Skeletal muscle tissue (tissue), 4 donors: ENCODE measurements around the gene NKPD1. TPM values are rescaled to one million over a fixed set of nuclear protein-coding genes. Genes with fewer than 3 reads are reported as not detected.
A peak's percentile ranks its signal among the peaks of the same experiment; 100 is the strongest.

Experiments
- H3K27ac ChIP-seq: one replicate; pipeline ENCODE4 v1.7.0; 2013; ENCODE audit warnings: mild to moderate bottlenecking, low read depth, low read length, inconsistent platforms
- H3K27me3 ChIP-seq, 3 donors: one replicate each; pipeline ENCODE4 v1.7.0; 2013; ENCODE audit warnings: low read length in 3 of 3; ENCODE audit not compliant: control insufficient read depth in 3 of 3, insufficient read depth in 3 of 3
- H3K36me3 ChIP-seq, 3 donors: one replicate each; pipeline ENCODE4 v1.7.0; 2013; ENCODE audit warnings: low read length in 3 of 3; ENCODE audit not compliant: control insufficient read depth in 3 of 3, insufficient read depth in 3 of 3
- H3K4me1 ChIP-seq, 3 donors: one replicate each; pipeline ENCODE4 v1.7.0; 2013; ENCODE audit warnings: low read length in 3 of 3, mild to moderate bottlenecking in 3 of 3; ENCODE audit not compliant: control insufficient read depth in 3 of 3, insufficient read depth in 3 of 3
- H3K4me3 ChIP-seq, 3 donors: one replicate each; pipeline ENCODE4 v1.7.0; 2013; ENCODE audit warnings: low read length in 3 of 3
- H3K9ac ChIP-seq, 3 donors: one replicate each; pipeline ENCODE4 v1.7.0; 2013; ENCODE audit warnings: low read length in 3 of 3, mild to moderate bottlenecking in 3 of 3, moderate library complexity in 2 of 3, low read depth in 1 of 3
- H3K9me3 ChIP-seq, 3 donors: one replicate each; pipeline ENCODE4 v1.7.0; 2013; ENCODE audit warnings: low read length in 3 of 3; ENCODE audit not compliant: control insufficient read depth in 3 of 3
- total RNA-seq: library from RNA; depleted of rRNA; stranded (reverse); fragments of >200 nt; gene quantifications from one replicate; pipeline ENCODE4 v1.2.3, GENCODE V29; 2014
- donor health status: Osteomylitis.

The NKPD1 gene
- total RNA-seq, 1 donor from 2014 or later = not detected

- no peaks in the 10 kb centered on the region for H3K27me3 ChIP-seq
- no peak overlapping the region for H3K4me3 ChIP-seq
- H3K27ac ChIP-seq = no peak overlapping the region
- H3K9me3 ChIP-seq = no peaks in the 10 kb centered on the region
- no peak overlapping the region for H3K9ac ChIP-seq
- peaks cover 20 to 37% (median 30%) of the 10 kb centered on the region in 3 donors for H3K36me3 ChIP-seq
- H3K4me1 ChIP-seq = peaks cover 0 to 6% (median 0%) of the 10 kb centered on the region in 3 donors
These were observed 18.6 kb downstream of the NKPD1 start for GRCh38 chr19:45142016-45142725.

DNA sequence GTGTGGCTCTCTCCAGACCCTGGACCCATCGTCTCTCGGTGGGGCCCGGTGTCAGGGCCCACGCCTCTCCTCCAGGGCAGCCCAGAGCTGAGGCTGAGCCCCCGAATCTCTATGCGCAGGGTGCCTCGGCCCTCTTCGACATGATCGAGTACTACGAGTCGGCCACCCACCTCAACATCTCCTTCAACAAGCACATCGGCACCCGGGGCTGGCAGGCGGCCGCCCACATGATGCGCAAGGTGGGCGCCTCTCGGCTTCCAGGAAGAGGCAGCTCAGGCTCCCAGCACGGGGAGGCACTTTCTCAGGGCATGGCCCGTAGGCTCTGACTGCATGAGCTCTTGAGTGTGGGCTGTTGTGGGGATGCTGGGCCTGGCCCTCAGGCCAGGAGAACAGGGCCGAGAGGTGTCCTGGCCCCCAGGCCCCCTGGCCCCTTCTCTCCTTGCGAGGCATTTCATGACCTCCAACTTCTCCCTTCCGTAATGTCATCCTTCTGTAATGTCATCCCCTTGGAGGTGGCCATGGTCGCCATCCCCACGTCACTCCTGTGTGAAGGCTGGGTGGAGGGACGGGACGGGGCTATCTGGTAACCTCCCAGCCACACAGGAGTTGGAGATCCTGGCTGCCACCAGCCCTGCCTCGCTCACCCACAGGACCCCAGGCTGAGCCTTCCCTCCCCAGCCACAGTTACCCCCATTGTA lies 19.4 kb downstream of the NKPD1 start:
- no peaks in the 10 kb centered on the region for H3K9me3 ChIP-seq
- peaks cover 17 to 34% (median 30%) of the 10 kb centered on the region in 3 donors for H3K36me3 ChIP-seq
- no peak overlapping the region for H3K4me3 ChIP-seq
- no peak overlapping the region for H3K9ac ChIP-seq
- H3K4me1 ChIP-seq = peaks cover 4 to 14% (median 5%) of the 10 kb centered on the region in 3 donors
- H3K27me3 ChIP-seq = no peaks in the 10 kb centered on the region
- no peak overlapping the region for H3K27ac ChIP-seq

DNA sequence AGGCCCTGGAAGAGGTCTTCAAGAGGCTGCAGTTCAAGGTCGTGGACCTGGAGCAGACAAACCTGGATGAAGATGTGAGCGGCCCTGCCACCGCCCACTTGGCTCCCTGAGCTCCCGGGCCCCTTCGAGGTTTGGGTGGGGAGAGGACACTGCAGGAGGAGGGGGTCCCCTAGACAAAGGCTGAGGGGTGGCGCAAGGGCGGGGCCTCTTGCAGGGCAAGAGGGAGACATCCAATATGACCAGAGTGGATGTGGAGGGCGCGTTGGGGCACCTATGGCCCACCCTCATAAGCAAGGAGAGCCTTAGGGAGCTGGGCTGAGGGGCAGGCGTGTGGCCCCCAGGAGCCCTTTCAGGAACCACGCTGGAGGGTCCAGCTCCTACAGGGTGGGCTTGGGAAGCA lies 20.2 kb downstream of the NKPD1 start:
- peaks cover 17 to 32% (median 26%) of the 10 kb centered on the region in 3 donors for H3K36me3 ChIP-seq
- H3K27me3 ChIP-seq = no peaks in the 10 kb centered on the region
- no peaks in the 10 kb centered on the region for H3K9me3 ChIP-seq
- H3K9ac ChIP-seq = no peak overlapping the region
- H3K4me3 ChIP-seq = no peak overlapping the region
- H3K27ac ChIP-seq = no peak overlapping the region
- H3K4me1 ChIP-seq = peaks cover 5 to 14% (median 5%) of the 10 kb centered on the region in 3 donors

DNA sequence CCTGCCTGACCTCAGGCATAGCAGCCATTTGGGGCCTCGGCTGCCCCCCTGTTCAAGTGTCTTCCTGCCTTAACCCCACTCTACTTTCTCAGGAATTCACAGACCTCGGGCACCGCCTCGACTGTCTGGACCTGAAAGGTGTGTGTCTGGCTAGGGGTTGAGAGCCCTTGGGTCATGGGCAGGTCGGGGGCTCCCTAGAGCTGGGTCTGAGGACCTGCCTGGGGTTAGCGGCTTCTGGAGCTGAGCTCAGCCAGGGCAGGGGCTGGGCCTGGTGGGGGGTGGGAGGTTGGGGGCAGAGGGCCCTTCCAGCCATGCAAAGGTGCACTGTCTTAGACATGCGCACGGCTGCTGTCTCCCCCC lies 20.7 kb downstream of the NKPD1 start:
- Histone ChIP-seq H3K27ac (no peak overlapping the region), H3K4me3 (no peak overlapping the region), H3K9me3 (no peaks in the 10 kb centered on the region), H3K36me3 (peaks cover 17 to 30% (median 23%) of the 10 kb centered on the region in 3 donors), H3K27me3 (no peaks in the 10 kb centered on the region), H3K9ac (no peak overlapping the region), H3K4me1 (peaks cover 5 to 14% (median 5%) of the 10 kb centered on the region in 3 donors)

- H3K27ac ChIP-seq = no peak overlapping the region
These were observed 21.3 kb downstream of the NKPD1 start for GRCh38 chr19:45139286-45140143.

GRCh38 chr19:45138303-45138751 lies 22.5 kb downstream of the NKPD1 start:
- Histone ChIP-seq H3K9me3 (no peaks in the 10 kb centered on the region), H3K27me3 (no peaks in the 10 kb centered on the region), H3K9ac (no peak overlapping the region), H3K36me3 (peaks cover 14 to 22% (median 17%) of the 10 kb centered on the region in 3 donors), H3K4me3 (no peak overlapping the region), H3K27ac (no peak overlapping the region), H3K4me1 (peaks cover 5 to 14% (median 5%) of the 10 kb centered on the region in 3 donors)

More at GRCh38 chr19:45139286-45140143, 21.3 kb downstream of the NKPD1 start:
- Histone ChIP-seq H3K36me3 (peaks cover 17 to 26% (median 20%) of the 10 kb centered on the region in 3 donors), H3K9ac (no peak overlapping the region), H3K9me3 (no peaks in the 10 kb centered on the region), H3K27me3 (no peaks in the 10 kb centered on the region), H3K4me1 (peaks cover 5 to 14% (median 5%) of the 10 kb centered on the region in 3 donors), H3K4me3 (no peak overlapping the region)

- Histone ChIP-seq H3K9ac (peak overlapping the region in 1 of 3 donors; percentile 43), H3K36me3 (peaks cover 7 to 12% (median 11%) of the 10 kb centered on the region in 3 donors), H3K9me3 (no peaks in the 10 kb centered on the region), H3K4me3 (no peak overlapping the region), H3K27me3 (no peaks in the 10 kb centered on the region), H3K4me1 (peaks cover 5 to 14% (median 5%) of the 10 kb centered on the region in 3 donors), H3K27ac (peak overlapping the region; percentile 19)
These were observed 23.5 kb downstream of the NKPD1 start for GRCh38 chr19:45137179-45137761.

DNA sequence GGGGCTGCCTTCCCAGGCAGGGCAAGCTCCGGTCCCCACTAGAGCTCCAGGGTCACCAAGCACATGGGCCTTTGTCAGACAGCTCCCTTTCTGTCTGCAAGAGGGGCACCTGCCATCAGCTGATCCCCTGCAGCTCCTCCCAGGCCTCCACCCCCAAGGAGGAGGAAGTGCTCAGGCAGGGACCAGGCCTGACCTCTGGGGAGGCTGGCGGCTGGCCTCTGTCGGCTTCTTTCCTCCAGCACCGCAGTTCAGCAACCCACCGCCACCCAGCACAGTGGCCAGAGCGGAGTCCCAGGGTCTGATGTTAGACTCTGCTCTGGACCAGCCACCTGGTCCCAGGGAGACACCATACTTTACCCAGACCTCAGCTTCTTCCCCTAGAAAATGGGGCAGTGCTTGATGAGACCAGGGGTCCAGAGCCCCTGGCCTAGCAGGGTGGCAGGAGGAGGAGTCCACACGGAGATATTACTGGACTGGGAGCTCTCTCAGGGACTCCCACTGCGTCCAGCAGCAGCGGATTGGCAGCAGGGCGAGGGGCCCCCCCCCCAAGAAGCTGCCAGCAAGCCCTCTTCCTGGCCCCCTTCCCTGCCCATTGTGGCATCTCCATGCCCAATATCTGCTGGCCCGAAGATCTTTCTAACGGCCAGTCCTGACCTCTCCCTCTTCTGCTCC lies 24.1 kb downstream of the NKPD1 start:
- peaks cover 6 to 7% (median 7%) of the 10 kb centered on the region in 3 donors for H3K36me3 ChIP-seq
- peaks cover 5 to 14% (median 5%) of the 10 kb centered on the region in 3 donors for H3K4me1 ChIP-seq
- H3K4me3 ChIP-seq = no peak overlapping the region
- no peaks in the 10 kb centered on the region for H3K9me3 ChIP-seq
- H3K27ac ChIP-seq = peak overlapping the region; percentile 19
- peak overlapping the region in 2 of 3 donors; percentile 8 to 43 for H3K9ac ChIP-seq
- H3K27me3 ChIP-seq = no peaks in the 10 kb centered on the region
